HEK293 (cell line): ENCODE measurements around the gene ITIH5.

Source experiments
- BCL11A ChIP-seq: fragments of 450-650 bp; formaldehyde crosslinking; IDR thresholded peaks from 2 replicates; pipeline ENCODE4 v1.5.1; 2016; ENCODE audit warnings: low read depth, missing biosample characterization, missing genetic modification characterization
- BCL11B ChIP-seq: fragments of 450-650 bp; formaldehyde crosslinking; IDR thresholded peaks from 2 replicates; pipeline ENCODE4 v1.5.1; 2016; ENCODE audit warnings: low read depth, missing biosample characterization, missing genetic modification characterization
- MYNN ChIP-seq: fragments of 450-650 bp; formaldehyde crosslinking; IDR thresholded peaks from 2 replicates; pipeline ENCODE4 v1.5.1; 2016; ENCODE audit warnings: missing biosample characterization, missing genetic modification characterization, borderline replicate concordance
- ZBTB17 ChIP-seq: fragments of 450-650 bp; formaldehyde crosslinking; IDR thresholded peaks from 2 replicates; pipeline ENCODE4 v1.5.1; 2016; ENCODE audit warnings: missing biosample characterization, missing genetic modification characterization
- ZBTB7A ChIP-seq: fragments of 450-650 bp; formaldehyde crosslinking; IDR thresholded peaks from 2 replicates; pipeline ENCODE4 v1.5.1; 2016; ENCODE audit warnings: low read depth, missing biosample characterization, missing genetic modification characterization
- ZEB2 ChIP-seq: fragments of 450-650 bp; formaldehyde crosslinking; IDR thresholded peaks from 2 replicates; pipeline ENCODE4 v1.5.1; 2016; ENCODE audit warnings: missing biosample characterization, missing genetic modification characterization
- ZNF146 ChIP-seq: fragments of 450-650 bp; formaldehyde crosslinking; IDR thresholded peaks from 2 replicates; pipeline ENCODE4 v1.5.1; 2016; ENCODE audit warnings: missing biosample characterization, missing genetic modification characterization
- ZNF274 ChIP-seq, 2 experiments: fragments of 200-500 bp in 1 of 2; fragments of 450-650 bp in 1 of 2; sonication (Bioruptor generic) in 1 of 2; formaldehyde crosslinking in 1 of 2; IDR thresholded peaks; 2 replicates each; pipeline versions ENCODE4 v1.5.1 to v1.6.1; 2014 to 2016; ENCODE audit warnings: borderline replicate concordance in 1 of 2, inconsistent platforms in 1 of 2, low read length in 1 of 2, missing biosample characterization in 1 of 2, missing genetic modification characterization in 1 of 2
- ZNF664 ChIP-seq: fragments of 450-650 bp; formaldehyde crosslinking; IDR thresholded peaks from 2 replicates; pipeline ENCODE4 v1.5.1; 2016; ENCODE audit warnings: missing biosample characterization, missing genetic modification characterization
- ZNF791 ChIP-seq: fragments of 450-650 bp; formaldehyde crosslinking; IDR thresholded peaks from 2 replicates; pipeline ENCODE4 v1.5.1; 2016; ENCODE audit warnings: missing biosample characterization, missing genetic modification characterization
- TF ChIP-seq, protein P1 (sequence below): fragments of 450-650 bp; formaldehyde crosslinking; IDR thresholded peaks from 2 replicates; pipeline ENCODE4 v1.5.1; 2016; ENCODE audit warnings: missing biosample characterization, missing genetic modification characterization
- TF ChIP-seq, protein P2 (sequence below): fragments of 450-650 bp; formaldehyde crosslinking; IDR thresholded peaks from 2 replicates; pipeline ENCODE4 v1.5.1; 2017; ENCODE audit warnings: missing biosample characterization, missing genetic modification characterization
- TF ChIP-seq, protein P3 (sequence below): sonication (generic); formaldehyde crosslinking; IDR thresholded peaks from 2 replicates; pipeline ENCODE4 v1.8.1; 2022; ENCODE audit warnings: mild to moderate bottlenecking, moderate library complexity, missing genetic modification reagents

GRCh38 chr10:7577579-7577978 is 89.2 kb downstream of the ITIH5 start:
- TF ChIP-seq BCL11B (tag by site-specific recombination) (no peak), ZEB2 (tag by site-specific recombination) (no peak), BCL11A (tag by site-specific recombination) (no peak), ZNF274 (IDR thresholded peaks at IDR 0.05; ENCODE audit: low read length) (no peak), ZNF274 (tag by site-specific recombination; IDR thresholded peaks at IDR 0.05; ENCODE audit: borderline replicate concordance) (no peak), ZBTB17 (tag by site-specific recombination) (no peak), MYNN (tag by site-specific recombination) (no peak), ZNF791 (tag by site-specific recombination) (no peak), ZBTB7A (no peak), ZNF146 (tag by site-specific recombination) (no peak), ZNF664 (tag by site-specific recombination) (no peak)
- TF ChIP-seq, protein P1, sequence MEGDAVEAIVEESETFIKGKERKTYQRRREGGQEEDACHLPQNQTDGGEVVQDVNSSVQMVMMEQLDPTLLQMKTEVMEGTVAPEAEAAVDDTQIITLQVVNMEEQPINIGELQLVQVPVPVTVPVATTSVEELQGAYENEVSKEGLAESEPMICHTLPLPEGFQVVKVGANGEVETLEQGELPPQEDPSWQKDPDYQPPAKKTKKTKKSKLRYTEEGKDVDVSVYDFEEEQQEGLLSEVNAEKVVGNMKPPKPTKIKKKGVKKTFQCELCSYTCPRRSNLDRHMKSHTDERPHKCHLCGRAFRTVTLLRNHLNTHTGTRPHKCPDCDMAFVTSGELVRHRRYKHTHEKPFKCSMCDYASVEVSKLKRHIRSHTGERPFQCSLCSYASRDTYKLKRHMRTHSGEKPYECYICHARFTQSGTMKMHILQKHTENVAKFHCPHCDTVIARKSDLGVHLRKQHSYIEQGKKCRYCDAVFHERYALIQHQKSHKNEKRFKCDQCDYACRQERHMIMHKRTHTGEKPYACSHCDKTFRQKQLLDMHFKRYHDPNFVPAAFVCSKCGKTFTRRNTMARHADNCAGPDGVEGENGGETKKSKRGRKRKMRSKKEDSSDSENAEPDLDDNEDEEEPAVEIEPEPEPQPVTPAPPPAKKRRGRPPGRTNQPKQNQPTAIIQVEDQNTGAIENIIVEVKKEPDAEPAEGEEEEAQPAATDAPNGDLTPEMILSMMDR (tag by site-specific recombination), result no peak
- TF ChIP-seq, protein P2, sequence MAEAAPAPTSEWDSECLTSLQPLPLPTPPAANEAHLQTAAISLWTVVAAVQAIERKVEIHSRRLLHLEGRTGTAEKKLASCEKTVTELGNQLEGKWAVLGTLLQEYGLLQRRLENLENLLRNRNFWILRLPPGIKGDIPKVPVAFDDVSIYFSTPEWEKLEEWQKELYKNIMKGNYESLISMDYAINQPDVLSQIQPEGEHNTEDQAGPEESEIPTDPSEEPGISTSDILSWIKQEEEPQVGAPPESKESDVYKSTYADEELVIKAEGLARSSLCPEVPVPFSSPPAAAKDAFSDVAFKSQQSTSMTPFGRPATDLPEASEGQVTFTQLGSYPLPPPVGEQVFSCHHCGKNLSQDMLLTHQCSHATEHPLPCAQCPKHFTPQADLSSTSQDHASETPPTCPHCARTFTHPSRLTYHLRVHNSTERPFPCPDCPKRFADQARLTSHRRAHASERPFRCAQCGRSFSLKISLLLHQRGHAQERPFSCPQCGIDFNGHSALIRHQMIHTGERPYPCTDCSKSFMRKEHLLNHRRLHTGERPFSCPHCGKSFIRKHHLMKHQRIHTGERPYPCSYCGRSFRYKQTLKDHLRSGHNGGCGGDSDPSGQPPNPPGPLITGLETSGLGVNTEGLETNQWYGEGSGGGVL, result no peak
- TF ChIP-seq, protein P3, sequence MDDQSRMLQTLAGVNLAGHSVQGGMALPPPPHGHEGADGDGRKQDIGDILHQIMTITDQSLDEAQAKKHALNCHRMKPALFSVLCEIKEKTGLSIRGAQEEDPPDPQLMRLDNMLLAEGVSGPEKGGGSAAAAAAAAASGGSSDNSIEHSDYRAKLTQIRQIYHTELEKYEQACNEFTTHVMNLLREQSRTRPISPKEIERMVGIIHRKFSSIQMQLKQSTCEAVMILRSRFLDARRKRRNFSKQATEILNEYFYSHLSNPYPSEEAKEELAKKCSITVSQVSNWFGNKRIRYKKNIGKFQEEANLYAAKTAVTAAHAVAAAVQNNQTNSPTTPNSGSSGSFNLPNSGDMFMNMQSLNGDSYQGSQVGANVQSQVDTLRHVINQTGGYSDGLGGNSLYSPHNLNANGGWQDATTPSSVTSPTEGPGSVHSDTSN, result no peak
